Large intestine (tissue), 3 donors: Measurements from ENCODE around the gene STX7. TPM values are rescaled to one million over a fixed set of nuclear protein-coding genes. Genes with fewer than 3 reads are reported as not detected.

Experiments used
- DNase-seq, 2 donors: peaks; one replicate each; pipeline versions ENCODE4 v3.0.0 to v3.0.0-alpha.2; 2013
- H3K27ac ChIP-seq: one replicate; pipeline ENCODE4 v1.5.1; 2013; ENCODE audit warnings: low read length
- H3K27me3 ChIP-seq: 2 replicates; pipeline ENCODE4 v1.6.1; 2013; ENCODE audit warnings: low read length; ENCODE audit not compliant: control insufficient read depth, insufficient read depth
- H3K36me3 ChIP-seq: 2 replicates; pipeline ENCODE4 v1.6.1; 2013; ENCODE audit warnings: low read length; ENCODE audit not compliant: control insufficient read depth, insufficient read depth
- H3K4me1 ChIP-seq: one replicate; pipeline ENCODE4 v1.6.1; 2013; ENCODE audit warnings: low read length; ENCODE audit not compliant: control insufficient read depth, insufficient read depth
- H3K4me3 ChIP-seq: one replicate; pipeline ENCODE4 v1.5.1; 2013; ENCODE audit warnings: low read length
- H3K9me3 ChIP-seq: one replicate; pipeline ENCODE4 v1.6.1; 2013; ENCODE audit warnings: mild to moderate bottlenecking, low read depth, low read length, moderate library complexity; ENCODE audit not compliant: control insufficient read depth
- WGBS: methylation state at CpG from one replicate; pipeline ENCODE4 v1.1.5; 2013; ENCODE audit warnings: low lambda C conversion rate; ENCODE audit not compliant: insufficient coverage; 5-methylcytosine and 5-hydroxymethylcytosine counted together
- polyA plus RNA-seq: library from polyadenylated mRNA; unstranded; fragments of 120-200 nt; gene quantifications from one replicate; pipeline ENCODE4 v1.2.1, GENCODE V29; 2013

Gene STX7
- polyA plus RNA-seq, 1 donor: 78.6 TPM

DNA sequence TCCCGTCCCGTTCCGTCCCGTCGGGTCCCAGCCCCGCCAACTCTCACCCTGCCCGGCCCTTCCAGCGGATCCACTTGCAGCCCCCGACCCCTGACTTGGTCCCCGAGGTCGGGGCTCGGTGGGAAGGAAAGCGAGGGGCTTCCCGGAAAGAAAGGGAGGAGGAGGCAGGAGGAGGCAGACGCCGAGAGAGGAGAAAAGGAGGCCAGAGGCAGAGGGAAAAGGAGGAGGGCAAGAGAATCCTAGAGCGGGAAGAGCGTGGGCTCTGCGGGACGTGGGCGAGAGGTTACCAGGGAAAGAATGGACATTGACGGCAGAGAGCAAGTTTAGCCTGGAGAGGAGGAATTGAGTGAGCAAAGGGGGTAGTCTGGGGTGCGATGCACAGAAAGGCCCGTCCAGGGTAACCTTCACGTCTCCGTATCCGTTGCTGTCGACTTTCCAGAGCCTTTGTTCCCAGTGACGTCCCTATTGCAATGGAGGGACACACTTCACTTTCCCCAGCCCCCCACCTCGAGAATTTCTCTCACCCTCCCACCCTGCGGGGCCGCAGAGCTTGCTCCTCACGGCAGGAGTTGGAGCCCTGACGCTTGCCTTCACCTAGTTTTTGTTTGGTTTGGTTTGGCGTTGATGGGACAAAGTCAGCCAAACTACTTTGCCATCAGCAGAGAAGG lies 111.2 kb downstream of the STX7 start:
- H3K27me3 ChIP-seq: peaks cover 57% of the 10 kb centered on the region

DNA sequence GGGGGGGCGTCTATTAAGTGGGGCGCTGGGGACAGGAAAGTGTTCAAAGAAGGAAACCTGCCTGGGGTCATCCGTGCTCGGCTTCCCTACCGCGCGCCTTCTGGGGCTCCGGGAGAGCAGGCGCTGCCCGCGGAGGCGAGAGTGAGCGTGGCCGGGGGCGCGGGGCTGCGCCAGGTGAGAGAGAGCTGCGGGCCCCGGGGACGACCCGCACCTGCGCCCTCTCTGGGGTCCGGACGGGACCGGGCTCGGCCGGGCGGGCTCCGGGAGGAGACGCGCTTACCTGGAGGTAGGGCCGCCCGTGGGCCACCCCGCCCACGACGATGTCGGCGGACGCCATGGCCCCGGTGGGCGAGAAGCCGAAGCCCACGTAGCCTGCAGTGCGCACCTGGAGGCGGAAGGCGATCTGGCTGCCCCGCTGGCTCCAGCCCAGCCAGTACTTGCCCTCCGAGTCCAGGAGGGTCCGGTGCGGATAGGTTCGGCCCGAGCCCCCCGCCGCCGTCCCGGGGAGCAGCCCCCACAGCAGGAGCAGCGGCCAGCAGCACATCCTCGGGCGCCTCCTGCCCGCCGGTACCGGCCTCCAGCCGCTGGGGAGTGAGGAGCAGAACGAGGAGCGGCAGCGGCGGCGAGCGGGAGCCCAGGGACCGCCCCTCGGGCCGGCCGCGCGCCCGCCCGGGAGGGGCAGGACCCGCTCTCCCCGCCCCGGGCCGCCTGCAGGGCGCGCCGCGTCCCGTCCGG lies 111.9 kb downstream of the STX7 start, which contains the start of gene MOXD1:
TSS of gene MOXD1 (minus strand) at position 593 of the 735 bp plus-strand sequence. CDS start at position 544, 49 bp downstream.
- Histone ChIP-seq H3K9me3 (peaks cover 2% of the 10 kb centered on the region), H3K4me1 (no peaks in the 10 kb centered on the region), H3K27ac (no peak within 1 kb of the TSS), H3K27me3 (peaks cover 57% of the 10 kb centered on the region), H3K36me3 (no peaks in the 10 kb centered on the region), H3K4me3 (peak within 1 kb of the TSS; percentile 57)
- DNase-seq: peak; percentile 21 to 57
- no CpG with 5 or more reads among the region's 87 CpGs for WGBS

More for the DNA sequence above, 111.2 kb downstream of the STX7 start:
- no peak for DNase-seq
- Histone ChIP-seq H3K9me3 (peaks cover 2% of the 10 kb centered on the region), H3K4me1 (no peaks in the 10 kb centered on the region), H3K4me3 (peak overlapping the region; percentile 55), H3K27ac (no peak overlapping the region), H3K36me3 (no peaks in the 10 kb centered on the region)
- WGBS: 12% methylated on average over 6 of the region's 35 CpGs

DNA sequence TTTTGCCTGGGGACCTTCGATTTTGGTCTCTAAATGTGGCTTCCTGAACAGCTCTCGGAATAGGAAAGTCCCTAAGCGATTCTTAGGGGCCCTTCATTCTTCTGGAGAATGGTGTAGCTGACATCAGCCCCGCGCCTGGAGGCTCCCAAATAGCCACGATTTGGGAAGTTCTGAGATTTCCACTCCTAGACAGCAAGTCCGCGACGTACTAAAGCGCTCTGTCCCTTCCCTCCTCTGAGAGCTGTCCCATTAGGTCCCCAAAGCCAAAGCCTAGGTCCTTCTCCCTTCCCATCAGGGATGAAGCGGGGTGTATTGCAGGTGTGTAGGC lies 112.4 kb downstream of the STX7 start:
- no peaks in the 10 kb centered on the region for H3K36me3 ChIP-seq
- H3K4me1 ChIP-seq: no peaks in the 10 kb centered on the region
- WGBS: no CpG with 5 or more reads among the region's 11 CpGs
- peaks cover 3% of the 10 kb centered on the region for H3K9me3 ChIP-seq
- DNase-seq: peak in 1 of 2 donors; percentile 20
- H3K27ac ChIP-seq: no peak overlapping the region
- H3K4me3 ChIP-seq: peak overlapping the region; percentile 57
- H3K27me3 ChIP-seq: peaks cover 54% of the 10 kb centered on the region

DNA sequence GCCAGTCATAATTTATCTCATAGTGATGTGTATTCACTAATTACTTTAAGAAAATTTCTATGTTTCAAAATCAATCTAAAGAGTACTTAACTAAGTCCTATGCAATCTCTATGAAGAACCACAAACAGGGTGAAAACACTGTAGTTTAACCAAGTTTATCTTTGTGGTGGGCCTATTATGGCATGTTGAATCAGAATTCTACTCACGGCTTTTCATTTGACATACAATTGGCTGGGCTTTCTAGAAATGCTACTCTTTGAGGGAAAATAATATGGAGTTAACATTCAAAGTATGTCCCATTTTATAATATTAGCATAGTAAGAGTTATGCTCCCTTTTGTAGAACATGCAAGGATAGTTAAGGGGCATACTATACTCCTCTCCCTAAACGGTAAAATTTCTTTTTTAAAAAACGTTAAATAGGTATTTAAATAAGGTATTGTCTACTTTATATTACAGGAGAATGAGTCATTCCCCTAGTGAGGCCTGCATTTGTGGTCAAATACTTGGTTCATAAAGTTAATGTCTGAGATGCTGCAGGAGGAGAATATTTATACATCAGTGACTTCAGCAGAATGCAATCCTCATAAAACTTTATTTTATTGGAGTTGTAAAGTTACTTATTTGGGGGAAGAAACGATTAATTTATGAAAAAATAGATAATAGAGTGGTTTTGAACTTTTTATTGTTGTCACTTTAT lies 113.4 kb downstream of the STX7 start:
- Histone ChIP-seq H3K27me3 (peaks cover 49% of the 10 kb centered on the region), H3K36me3 (no peaks in the 10 kb centered on the region), H3K27ac (no peak overlapping the region), H3K9me3 (peaks cover 6% of the 10 kb centered on the region), H3K4me1 (no peaks in the 10 kb centered on the region), H3K4me3 (no peak overlapping the region)
- DNase-seq: no peak
- 33% methylated on average over 2 of the region's 4 CpGs for WGBS

Other genes with a start within 250 kb of the STX7 start
- gene MOXD1, start 111.6 kb downstream of the STX7 start, polyA plus RNA-seq: 13.6 TPM
- not detected for gene TAAR9, start 25.2 kb upstream of the STX7 start, polyA plus RNA-seq
- gene TAAR8, start 39.6 kb upstream of the STX7 start, polyA plus RNA-seq: not detected
- not detected for gene TAAR6, start 57.2 kb upstream of the STX7 start, polyA plus RNA-seq
- gene TAAR5, start 76.6 kb upstream of the STX7 start, polyA plus RNA-seq: not detected
- gene TAAR2, start 111.2 kb upstream of the STX7 start, polyA plus RNA-seq: not detected
- gene TAAR1, start 146.1 kb upstream of the STX7 start, polyA plus RNA-seq: not detected
- 2.0 TPM for gene VNN1, start 200.9 kb upstream of the STX7 start, polyA plus RNA-seq
- gene VNN2, start 244.8 kb upstream of the STX7 start, polyA plus RNA-seq: 1.2 TPM